ENCODE data around the gene USP5.

The USP5 gene

GRCh38 chr12:6833189-6833890, 18.6 kb upstream of the USP5 start:
- peaks cover 6% of the 10 kb centered on the region for H3K4me1 ChIP-seq (ENCODE audit: control insufficient read depth, insufficient read depth, low read length)
- no peak overlapping the region for H3K4me3 ChIP-seq (ENCODE audit: low read depth, low read length)
- no peaks in the 10 kb centered on the region for H3K9me3 ChIP-seq (ENCODE audit: control insufficient read depth, insufficient read depth, low read depth, low read length)
- peaks cover 67% of the 10 kb centered on the region for H3K36me3 ChIP-seq (ENCODE audit: control insufficient read depth, insufficient read depth, low read length)
- H3K27me3 ChIP-seq (ENCODE audit: control insufficient read depth, insufficient read depth, low read length), result no peaks in the 10 kb centered on the region
- H3K27ac ChIP-seq (ENCODE audit: low read depth, low read length), result no peak overlapping the region
- no peak overlapping the region for H3K9ac ChIP-seq (ENCODE audit: low read length)

GRCh38 chr12:6834254-6834653, 17.7 kb upstream of the USP5 start:
- Histone ChIP-seq H3K9ac (ENCODE audit: low read length) (no peak overlapping the region), H3K27ac (ENCODE audit: low read depth, low read length) (no peak overlapping the region), H3K9me3 (ENCODE audit: control insufficient read depth, insufficient read depth, low read depth, low read length) (no peaks in the 10 kb centered on the region), H3K27me3 (ENCODE audit: control insufficient read depth, insufficient read depth, low read length) (no peaks in the 10 kb centered on the region), H3K36me3 (ENCODE audit: control insufficient read depth, insufficient read depth, low read length) (peaks cover 76% of the 10 kb centered on the region), H3K4me1 (ENCODE audit: control insufficient read depth, insufficient read depth, low read length) (peaks cover 6% of the 10 kb centered on the region), H3K4me3 (ENCODE audit: low read depth, low read length) (no peak overlapping the region)

GRCh38 chr12:6834873-6835272, 17.1 kb upstream of the USP5 start:
- no peaks in the 10 kb centered on the region for H3K27me3 ChIP-seq (ENCODE audit: control insufficient read depth, insufficient read depth, low read length)
- no peaks in the 10 kb centered on the region for H3K9me3 ChIP-seq (ENCODE audit: control insufficient read depth, insufficient read depth, low read depth, low read length)
- H3K36me3 ChIP-seq (ENCODE audit: control insufficient read depth, insufficient read depth, low read length), result peaks cover 81% of the 10 kb centered on the region

GRCh38 chr12:6836851-6837250, 15.1 kb upstream of the USP5 start:
- Histone ChIP-seq H3K4me1 (ENCODE audit: control insufficient read depth, insufficient read depth, low read length) (no peaks in the 10 kb centered on the region), H3K9me3 (ENCODE audit: control insufficient read depth, insufficient read depth, low read depth, low read length) (no peaks in the 10 kb centered on the region), H3K36me3 (ENCODE audit: control insufficient read depth, insufficient read depth, low read length) (peaks cover 64% of the 10 kb centered on the region)

More at GRCh38 chr12:6834873-6835272, 17.1 kb upstream of the USP5 start:
- Histone ChIP-seq H3K9ac (ENCODE audit: low read length) (no peak overlapping the region), H3K27ac (ENCODE audit: low read depth, low read length) (no peak overlapping the region), H3K4me3 (ENCODE audit: low read depth, low read length) (no peak overlapping the region), H3K4me1 (ENCODE audit: control insufficient read depth, insufficient read depth, low read length) (peaks cover 3% of the 10 kb centered on the region)

GRCh38 chr12:6837370-6838060, 14.4 kb upstream of the USP5 start:
- no peaks in the 10 kb centered on the region for H3K4me1 ChIP-seq (ENCODE audit: control insufficient read depth, insufficient read depth, low read length)
- no peaks in the 10 kb centered on the region for H3K9me3 ChIP-seq (ENCODE audit: control insufficient read depth, insufficient read depth, low read depth, low read length)
- H3K36me3 ChIP-seq (ENCODE audit: control insufficient read depth, insufficient read depth, low read length), result peaks cover 64% of the 10 kb centered on the region
- H3K27me3 ChIP-seq (ENCODE audit: control insufficient read depth, insufficient read depth, low read length), result no peaks in the 10 kb centered on the region
- H3K27ac ChIP-seq (ENCODE audit: low read depth, low read length), result no peak overlapping the region
- no peak overlapping the region for H3K9ac ChIP-seq (ENCODE audit: low read length)
- H3K4me3 ChIP-seq (ENCODE audit: low read depth, low read length), result no peak overlapping the region

More at GRCh38 chr12:6836851-6837250, 15.1 kb upstream of the USP5 start:
- H3K4me3 ChIP-seq (ENCODE audit: low read depth, low read length), result no peak overlapping the region
- H3K27ac ChIP-seq (ENCODE audit: low read depth, low read length), result no peak overlapping the region
- no peaks in the 10 kb centered on the region for H3K27me3 ChIP-seq (ENCODE audit: control insufficient read depth, insufficient read depth, low read length)
- no peak overlapping the region for H3K9ac ChIP-seq (ENCODE audit: low read length)

- Histone ChIP-seq H3K4me1 (ENCODE audit: control insufficient read depth, insufficient read depth, low read length) (0 out of 2 replicates have a peak, but pooled peaks cover 2% of the 10 kb centered on the region), H3K9ac (ENCODE audit: low read length) (peak overlapping the region; percentile 20), H3K36me3 (ENCODE audit: control insufficient read depth, insufficient read depth, low read length) (peaks cover 68% of the 10 kb centered on the region), H3K9me3 (ENCODE audit: control insufficient read depth, insufficient read depth, low read depth, low read length) (no peaks in the 10 kb centered on the region), H3K27me3 (ENCODE audit: control insufficient read depth, insufficient read depth, low read length) (no peaks in the 10 kb centered on the region), H3K27ac (ENCODE audit: low read depth, low read length) (no peak overlapping the region), H3K4me3 (ENCODE audit: low read depth, low read length) (no peak overlapping the region)
These were observed 13.1 kb upstream of the USP5 start for GRCh38 chr12:6838854-6839253.

GRCh38 chr12:6839482-6840201, 12.3 kb upstream of the USP5 start:
- H3K9ac ChIP-seq (ENCODE audit: low read length), result no peak overlapping the region
- H3K27ac ChIP-seq (ENCODE audit: low read depth, low read length), result no peak overlapping the region
- 0 out of 2 replicates have a peak, but pooled peaks cover 2% of the 10 kb centered on the region for H3K4me1 ChIP-seq (ENCODE audit: control insufficient read depth, insufficient read depth, low read length)
- peaks cover 68% of the 10 kb centered on the region for H3K36me3 ChIP-seq (ENCODE audit: control insufficient read depth, insufficient read depth, low read length)
- no peaks in the 10 kb centered on the region for H3K9me3 ChIP-seq (ENCODE audit: control insufficient read depth, insufficient read depth, low read depth, low read length)
- H3K4me3 ChIP-seq (ENCODE audit: low read depth, low read length), result no peak overlapping the region
- H3K27me3 ChIP-seq (ENCODE audit: control insufficient read depth, insufficient read depth, low read length), result no peaks in the 10 kb centered on the region

GRCh38 chr12:6840330-6840729, 11.6 kb upstream of the USP5 start:
- H3K27me3 ChIP-seq (ENCODE audit: control insufficient read depth, insufficient read depth, low read length), result no peaks in the 10 kb centered on the region
- no peaks in the 10 kb centered on the region for H3K9me3 ChIP-seq (ENCODE audit: control insufficient read depth, insufficient read depth, low read depth, low read length)
- H3K9ac ChIP-seq (ENCODE audit: low read length), result no peak overlapping the region
- 0 out of 2 replicates have a peak, but pooled peaks cover 2% of the 10 kb centered on the region for H3K4me1 ChIP-seq (ENCODE audit: control insufficient read depth, insufficient read depth, low read length)
- peaks cover 70% of the 10 kb centered on the region for H3K36me3 ChIP-seq (ENCODE audit: control insufficient read depth, insufficient read depth, low read length)
- no peak overlapping the region for H3K27ac ChIP-seq (ENCODE audit: low read depth, low read length)
- H3K4me3 ChIP-seq (ENCODE audit: low read depth, low read length), result no peak overlapping the region

- H3K27ac ChIP-seq (ENCODE audit: low read depth, low read length), result no peak within 1 kb of the TSS
- no peak within 1 kb of the TSS for H3K4me3 ChIP-seq (ENCODE audit: low read depth, low read length)
- H3K36me3 ChIP-seq (ENCODE audit: control insufficient read depth, insufficient read depth, low read length), result peaks cover 76% of the 10 kb centered on the region
- 0 out of 2 replicates have a peak, but pooled peaks cover 2% of the 10 kb centered on the region for H3K4me1 ChIP-seq (ENCODE audit: control insufficient read depth, insufficient read depth, low read length)
- H3K9me3 ChIP-seq (ENCODE audit: control insufficient read depth, insufficient read depth, low read depth, low read length), result no peaks in the 10 kb centered on the region
- no peaks in the 10 kb centered on the region for H3K27me3 ChIP-seq (ENCODE audit: control insufficient read depth, insufficient read depth, low read length)
- H3K9ac ChIP-seq (ENCODE audit: low read length), result no peak within 1 kb of the TSS
These were observed 11.0 kb upstream of the USP5 start, which contains the start of gene GNB3 for GRCh38 chr12:6840761-6841515. GNB3 (plus strand) TSS chr12:6840925; CDS start chr12:6841288, 363 bp downstream.

- Histone ChIP-seq H3K36me3 (ENCODE audit: control insufficient read depth, insufficient read depth, low read length) (peaks cover 77% of the 10 kb centered on the region), H3K27me3 (ENCODE audit: control insufficient read depth, insufficient read depth, low read length) (no peaks in the 10 kb centered on the region), H3K4me1 (ENCODE audit: control insufficient read depth, insufficient read depth, low read length) (0 out of 2 replicates have a peak, but pooled peaks cover 2% of the 10 kb centered on the region), H3K27ac (ENCODE audit: low read depth, low read length) (no peak overlapping the region), H3K9me3 (ENCODE audit: control insufficient read depth, insufficient read depth, low read depth, low read length) (no peaks in the 10 kb centered on the region), H3K9ac (ENCODE audit: low read length) (no peak overlapping the region), H3K4me3 (ENCODE audit: low read depth, low read length) (no peak overlapping the region)
These were observed 9.9 kb upstream of the USP5 start for GRCh38 chr12:6842075-6842474.

Measured in HUES6 (cell line).